ENCODE measurements around the gene MMAB.

MMAB gene

DNA sequence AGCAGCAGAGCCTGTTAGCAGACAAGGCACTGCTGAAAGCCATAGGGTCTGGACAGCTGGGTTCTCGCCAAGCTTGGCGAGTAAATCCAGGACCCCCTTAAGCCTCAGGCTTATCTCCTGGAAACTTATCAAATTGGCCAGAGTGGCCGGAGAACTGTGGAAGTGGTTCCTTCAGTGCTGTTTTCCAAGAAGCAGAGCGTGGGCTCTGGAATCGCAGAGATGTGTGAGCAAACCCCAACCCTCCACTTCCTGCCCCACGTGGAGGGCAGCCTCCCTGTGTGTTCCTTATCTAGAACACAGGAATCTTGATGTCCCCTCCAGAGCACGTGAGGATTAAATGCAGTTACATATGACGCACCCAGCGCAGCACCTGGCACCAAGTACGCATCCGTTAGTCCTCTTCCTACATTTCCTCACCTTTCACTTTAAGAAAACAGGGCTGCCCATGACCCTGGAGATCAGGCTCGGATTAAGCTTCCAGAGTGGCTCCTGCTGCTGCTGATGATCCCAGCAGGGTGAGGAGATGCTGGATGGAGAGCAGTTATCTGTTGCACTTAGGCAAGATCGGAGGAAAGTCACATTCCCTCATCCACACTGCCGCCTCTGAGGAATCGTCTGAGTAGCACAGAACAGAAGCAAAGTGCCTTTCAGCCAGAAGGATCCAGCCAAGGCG is 35.0 kb downstream of the MMAB start:
- no peak for DNase-seq (ENCODE audit: low spot score)

DNA sequence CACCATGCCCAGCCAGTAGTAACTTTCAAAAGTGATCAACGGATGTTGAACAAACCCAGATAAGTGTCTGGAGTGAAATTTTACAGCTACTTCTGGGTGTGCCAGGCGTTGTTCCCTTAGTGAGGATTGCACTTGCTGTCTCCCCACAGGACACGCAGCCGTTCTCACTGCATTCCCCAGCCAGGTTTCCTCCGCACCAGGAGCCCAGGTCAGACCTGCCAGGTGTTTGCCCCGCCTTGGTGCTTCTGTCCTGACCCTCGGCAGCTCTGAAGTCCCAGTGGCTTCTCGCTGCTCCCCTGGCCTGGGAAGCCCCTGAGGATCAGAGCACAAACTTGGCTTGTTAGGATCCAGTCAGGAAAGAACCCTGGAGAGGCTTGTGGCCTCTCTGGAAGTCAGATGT is 36.2 kb downstream of the MMAB start:
- DNase-seq (ENCODE audit: low spot score), result no peak

DNA sequence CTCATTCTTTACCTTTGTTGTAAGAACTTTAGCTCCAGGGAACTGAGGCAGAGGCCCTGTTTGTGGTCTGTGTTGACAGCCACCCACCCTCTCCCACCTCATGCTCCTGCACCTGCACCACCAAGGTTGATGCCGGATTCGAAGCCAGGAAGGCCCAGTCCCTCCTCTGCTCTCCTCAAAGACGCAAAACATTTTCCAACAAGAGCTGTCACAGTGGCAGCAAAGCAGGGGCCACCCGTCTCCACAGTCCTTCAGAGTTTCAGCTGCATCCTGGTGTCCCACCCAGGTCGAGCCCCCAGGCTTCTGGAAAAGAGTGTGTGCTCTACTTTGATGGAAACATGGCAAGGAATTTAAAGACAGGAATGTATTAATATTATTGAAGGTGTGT is 37.4 kb downstream of the MMAB start:
- no peak for DNase-seq (ENCODE audit: low spot score)

DNA sequence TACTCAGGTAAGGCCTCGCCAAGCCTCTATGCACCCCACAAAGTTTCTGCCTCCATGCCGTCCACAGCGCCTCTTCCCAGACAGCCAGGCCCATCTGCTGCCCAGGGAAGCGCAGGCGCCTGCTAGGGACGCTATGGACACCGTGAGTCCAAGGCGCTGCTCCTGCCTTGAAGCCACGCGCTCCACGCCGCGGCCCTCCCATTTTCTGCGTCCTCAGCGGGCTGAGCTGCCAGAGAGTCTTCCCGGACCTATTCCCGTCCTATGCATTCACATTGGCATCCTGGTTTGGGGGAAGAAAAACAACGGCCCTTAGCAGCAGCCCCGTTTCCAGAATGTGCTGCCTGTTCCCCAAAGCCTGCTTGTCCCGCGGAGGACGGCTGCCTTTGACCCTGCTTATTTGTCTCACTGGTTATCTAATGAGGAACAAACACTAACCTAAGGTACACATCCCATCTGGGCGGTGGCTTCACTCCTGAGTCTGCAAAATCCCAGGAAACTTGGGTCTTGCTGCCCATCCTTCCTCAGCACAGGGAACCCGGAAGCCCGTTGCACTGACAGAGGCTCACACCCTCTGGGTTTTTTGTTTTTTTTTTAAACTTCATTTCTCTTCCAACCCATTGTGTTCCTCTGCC is 38.0 kb downstream of the MMAB start:
- no peak for DNase-seq (ENCODE audit: low spot score)

DNA sequence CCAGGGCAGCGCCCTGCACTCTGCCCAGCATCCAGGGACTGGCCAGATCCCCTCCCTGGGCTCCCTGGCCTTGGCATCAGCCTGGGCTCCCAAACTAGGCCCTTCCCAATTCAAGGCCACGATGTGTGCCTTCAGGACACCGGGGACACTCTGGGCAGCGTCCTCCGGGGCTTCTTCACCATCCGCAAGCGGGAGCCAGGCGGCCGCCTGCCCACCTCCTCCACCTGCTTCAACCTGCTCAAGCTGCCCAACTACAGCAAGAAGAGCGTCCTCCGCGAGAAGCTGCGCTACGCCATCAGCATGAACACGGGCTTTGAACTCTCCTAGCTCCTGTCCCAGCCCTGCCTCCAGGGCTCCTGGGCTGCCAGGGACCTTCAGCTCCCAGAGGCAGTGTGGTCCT is 38.8 kb downstream of the MMAB start:
- no peak for DNase-seq (ENCODE audit: low spot score)

DNA sequence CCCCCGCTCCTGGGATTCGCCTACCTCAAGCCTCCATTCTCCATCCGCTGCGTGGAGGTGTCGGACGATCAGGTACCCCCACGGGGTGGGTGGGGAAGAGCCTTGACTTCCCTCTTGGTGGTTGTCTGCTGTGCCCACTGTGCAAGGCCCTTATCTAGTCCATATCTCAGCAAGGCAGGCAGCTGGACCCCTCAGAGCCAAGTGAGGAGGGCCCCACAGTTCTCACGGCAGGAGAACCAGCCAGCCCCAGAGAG is 39.9 kb downstream of the MMAB start:
- no peak for DNase-seq (ENCODE audit: low spot score)

DNA sequence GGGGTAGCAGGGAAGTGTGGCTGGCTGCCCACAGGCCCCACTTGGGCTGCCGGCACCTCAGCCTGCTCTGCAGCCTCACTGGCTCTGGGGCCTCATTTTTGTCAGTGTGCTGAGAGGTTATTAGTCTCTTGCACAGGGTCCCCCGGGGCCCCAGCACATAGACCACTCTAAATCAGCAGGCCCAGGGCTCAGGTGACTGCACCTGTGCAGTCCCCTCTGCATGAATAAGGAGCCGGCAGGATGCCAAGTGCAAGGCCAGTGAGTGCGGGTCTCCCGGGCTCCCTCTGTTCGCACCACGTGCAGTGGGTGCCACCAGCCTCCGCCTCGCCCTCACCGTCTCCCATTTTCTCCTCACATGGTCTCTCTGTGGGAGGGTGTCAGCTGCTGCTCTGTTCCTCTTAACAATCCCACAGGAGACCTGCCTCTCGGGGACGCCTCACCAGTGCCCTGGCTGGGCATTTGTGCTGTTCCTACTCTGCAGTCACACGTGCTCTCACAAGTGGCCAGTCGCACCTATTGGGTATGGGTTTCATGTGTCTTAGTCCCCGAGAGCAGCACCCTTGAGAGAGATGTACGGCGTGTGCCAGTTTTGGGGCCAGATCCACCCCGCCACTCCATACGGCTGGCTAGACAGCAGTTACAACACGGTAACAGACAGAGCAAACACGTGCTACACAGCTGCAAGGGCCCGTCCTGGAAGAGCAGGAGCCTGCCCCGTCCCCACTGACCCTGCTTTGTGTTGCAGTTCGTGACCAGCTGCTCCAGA is 40.4 kb downstream of the MMAB start:
- no peak for DNase-seq (ENCODE audit: low spot score)

DNA sequence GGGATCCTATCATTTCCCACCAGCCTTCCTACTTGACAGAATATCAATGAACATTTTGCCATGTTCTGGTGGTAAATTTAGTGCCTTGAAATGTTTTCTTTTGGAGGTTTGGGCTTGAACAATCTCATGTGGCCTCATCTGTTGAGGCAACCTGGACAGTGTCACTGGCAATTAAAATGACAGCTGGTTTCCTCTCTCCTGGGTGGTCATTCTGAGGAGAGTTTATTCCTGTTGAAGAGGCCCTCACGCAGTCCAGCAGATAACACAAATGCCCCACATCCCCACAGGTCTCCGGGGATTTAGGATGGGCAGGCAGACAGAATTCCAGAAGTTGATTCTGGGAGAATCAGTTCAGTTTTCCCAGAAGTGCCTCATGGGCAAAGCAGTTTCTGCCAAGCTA is 41.9 kb downstream of the MMAB start:
- DNase-seq (ENCODE audit: low spot score), result no peak

DNA sequence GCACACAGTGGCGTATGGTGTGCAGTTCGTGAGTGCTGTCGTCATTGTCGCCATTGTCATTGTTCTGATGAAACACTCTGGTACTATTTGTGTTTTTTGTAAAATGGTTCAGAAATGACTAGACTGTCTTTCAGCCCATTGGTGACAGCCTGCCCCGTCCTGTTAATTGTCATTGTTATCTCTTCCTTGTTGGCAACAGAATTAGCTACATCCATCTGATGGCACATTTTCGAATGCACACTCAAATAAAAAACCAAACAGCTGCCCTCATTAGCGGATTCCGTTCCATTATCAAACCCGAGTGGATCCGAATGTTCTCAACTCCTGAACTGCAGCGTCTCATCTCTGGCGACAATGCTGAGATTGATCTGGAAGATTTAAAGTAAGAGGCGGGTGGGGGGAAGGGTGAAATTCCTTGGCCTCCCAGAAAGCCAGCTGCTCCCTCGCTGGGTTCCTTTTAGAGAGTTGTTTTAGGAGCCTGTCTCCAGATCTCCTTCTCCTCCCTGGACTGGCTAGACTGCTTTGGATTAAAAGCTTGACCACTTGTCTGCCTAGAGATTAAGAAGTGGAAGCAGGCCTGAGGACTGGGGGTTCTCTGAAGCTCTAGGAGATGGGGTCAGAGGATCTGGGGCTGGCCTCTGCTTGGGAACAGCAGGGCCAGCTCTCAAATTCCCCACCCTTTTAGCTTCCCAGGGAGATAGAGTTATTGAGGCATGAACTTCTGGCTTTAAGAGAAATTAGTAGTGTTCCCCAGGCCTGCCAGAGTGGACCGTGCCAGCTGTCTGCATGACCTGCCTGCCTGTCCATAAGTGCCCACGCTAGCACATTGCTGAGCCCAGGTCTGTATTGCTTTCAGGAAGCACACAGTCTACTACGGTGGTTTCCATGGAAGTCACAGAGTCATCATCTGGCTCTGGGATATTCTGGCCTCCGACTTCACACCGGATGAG is 43.3 kb downstream of the MMAB start:
- peak; percentile 49 for DNase-seq (ENCODE audit: low spot score)

DNA sequence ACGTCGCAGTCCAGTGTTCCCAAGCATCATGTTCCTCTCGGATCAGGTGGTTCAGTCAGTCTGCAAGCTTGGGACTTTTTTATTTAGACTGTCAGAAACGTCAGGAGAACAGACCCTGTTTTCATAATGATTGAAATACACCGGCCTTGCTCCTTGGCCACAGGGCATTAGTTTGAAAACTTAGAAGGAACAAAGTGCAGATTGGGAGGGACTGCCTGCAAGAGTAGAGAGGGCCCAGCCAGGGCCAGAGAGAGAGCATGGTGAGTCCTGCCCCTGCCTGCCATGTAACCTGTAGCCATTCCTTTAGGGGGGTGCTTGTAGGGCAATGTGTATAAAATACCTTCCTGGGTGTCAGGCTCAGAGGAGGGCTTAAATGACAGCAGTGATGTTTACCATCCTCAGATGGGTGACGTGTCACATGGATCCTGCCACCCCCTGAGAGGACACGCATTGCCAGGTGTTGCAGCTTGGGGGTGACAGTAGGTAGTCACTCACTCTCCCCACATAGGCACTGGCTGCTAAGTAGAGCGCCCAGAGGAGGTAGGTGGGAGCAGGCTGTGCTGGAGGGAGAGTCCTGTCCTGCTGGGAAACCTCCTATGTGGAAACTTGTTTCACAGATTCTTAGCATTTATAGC is 45.7 kb downstream of the MMAB start:
- no peak for DNase-seq (ENCODE audit: low spot score)

DNA sequence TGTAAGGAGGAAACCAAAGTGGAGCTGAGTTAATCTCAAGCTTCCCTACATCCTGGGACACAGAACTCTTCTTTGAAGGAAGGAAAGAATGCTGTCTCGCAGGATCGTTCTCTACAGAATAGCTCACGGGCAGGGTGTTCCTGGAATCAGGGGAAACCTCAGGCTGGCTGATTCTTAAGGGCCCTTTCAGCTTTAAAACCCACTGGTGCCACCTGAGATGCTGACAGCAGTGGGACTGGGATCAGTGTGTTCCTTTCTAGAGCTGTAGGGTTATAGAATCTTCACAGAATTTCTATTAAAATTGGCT is 48.1 kb downstream of the MMAB start:
- DNase-seq (ENCODE audit: low spot score), result no peak

DNA sequence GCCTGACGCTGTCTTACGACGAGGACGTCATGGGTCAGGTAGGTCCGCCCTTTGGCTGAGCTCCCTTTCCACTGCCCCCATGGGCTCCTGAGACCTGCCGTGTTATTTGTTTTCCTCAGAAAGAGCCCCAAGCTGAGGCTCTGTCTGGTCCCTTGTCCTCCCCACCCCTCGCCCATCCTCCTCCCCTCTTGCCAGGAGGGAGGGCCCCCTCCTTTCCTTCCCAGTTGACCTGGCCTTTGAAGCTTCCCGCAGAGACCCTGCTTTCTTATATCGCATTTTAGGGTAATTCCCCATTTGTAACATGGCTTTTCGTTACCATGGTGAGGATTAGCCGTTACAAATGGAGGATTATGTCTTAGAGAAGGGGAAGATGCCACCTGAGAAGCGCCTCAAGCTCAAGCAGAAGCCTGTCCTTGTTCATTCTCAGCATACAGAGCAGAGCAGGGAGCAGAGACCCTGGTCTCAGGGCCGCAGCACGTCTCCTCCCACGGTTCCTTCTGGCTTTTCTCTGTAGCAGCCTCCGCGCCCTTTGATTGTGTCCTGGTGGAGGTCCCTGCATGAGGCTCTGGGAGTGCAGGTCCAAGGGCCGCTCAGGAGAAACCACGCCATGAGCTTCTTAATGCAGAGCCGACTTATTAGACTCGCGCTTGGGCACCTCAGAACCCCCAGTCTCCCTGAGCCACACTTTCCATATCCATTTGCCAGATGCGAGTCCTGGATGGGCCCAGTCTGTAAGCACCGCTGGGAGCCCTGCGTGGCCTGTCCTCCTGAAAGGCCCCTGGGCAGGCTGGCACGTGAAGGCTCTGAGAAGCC is 48.6 kb downstream of the MMAB start:
- no peak for DNase-seq (ENCODE audit: low spot score)

DNA sequence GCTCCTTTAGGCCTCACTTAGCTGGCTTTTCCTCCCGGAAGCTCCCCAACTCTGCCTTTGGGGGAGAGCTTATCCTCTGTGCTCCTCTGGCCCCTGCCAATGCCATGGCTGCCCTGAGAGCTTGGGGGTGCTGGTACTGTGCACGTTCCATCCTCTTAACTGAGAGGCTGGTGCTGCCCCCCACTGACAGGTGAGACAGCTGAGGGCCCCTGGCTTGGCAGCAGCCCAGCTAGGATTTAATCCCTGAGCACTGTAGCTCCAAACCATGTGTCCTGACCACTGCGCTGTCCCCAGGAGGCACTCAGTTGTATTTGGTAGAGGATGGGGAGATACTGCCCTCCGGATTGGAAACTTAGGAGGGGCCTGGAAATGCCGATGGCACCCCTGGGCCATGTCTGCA is 49.8 kb downstream of the MMAB start:
- no peak for DNase-seq (ENCODE audit: low spot score)

DNA sequence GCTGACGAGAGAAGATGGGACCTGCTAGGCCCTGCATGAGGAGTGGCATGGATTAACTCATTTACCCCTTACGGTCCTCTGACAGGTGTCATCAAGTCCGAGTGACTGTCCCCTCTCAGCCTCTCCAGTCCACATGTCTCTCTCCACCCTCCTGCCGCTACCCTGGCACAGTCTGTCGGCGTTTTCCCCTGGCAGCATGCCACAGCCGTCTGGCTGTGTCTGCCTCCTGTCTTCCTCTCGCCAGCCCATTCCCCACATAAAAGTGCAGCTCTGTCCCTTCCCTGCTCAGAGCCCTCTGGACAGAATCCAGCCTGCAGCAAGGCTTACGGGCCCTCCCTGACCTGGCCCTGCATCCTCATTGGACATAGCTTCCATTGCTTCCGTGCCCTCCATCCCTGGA is 50.2 kb downstream of the MMAB start:
- DNase-seq (ENCODE audit: low spot score), result peak; percentile 42

DNA sequence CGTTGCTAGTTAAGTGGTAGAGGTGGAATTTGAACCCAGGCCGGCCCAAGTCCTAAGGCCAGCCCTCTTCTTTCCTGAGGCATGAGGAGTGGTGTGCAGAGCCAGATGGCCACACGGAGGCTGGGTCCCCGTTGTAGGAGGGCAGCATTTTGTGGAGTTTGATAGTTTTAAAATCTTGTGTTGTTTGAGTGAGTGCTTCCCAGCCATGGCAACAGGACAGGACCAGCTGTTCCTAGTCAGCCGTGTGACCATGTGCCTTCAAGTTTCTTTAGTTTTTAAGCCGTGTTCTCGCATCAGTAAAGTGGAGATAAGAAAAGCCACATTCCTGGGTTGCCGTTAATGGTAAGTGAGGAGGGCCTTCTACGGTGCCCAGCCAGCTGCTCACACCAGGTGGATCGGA is 51.5 kb downstream of the MMAB start:
- DNase-seq (ENCODE audit: low spot score), result no peak

DNA sequence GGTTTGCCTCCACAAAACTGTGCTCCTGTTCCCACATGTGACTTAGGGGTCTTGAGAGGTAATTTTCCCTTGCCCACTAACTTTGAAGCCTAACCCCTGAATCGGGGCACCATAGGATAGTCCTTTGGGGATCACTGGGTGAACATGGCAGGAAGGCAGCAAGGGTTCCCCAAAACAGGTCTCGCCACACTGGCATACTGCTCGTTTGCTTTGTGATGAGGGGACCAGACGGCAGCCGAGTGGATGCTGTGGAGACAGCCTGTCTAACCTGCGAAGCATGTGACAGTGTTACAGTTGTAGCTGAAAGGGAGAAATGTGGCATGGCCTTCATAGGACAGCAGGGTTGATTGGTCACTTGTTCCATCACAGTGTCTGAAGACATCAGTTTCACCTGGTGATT is 53.5 kb downstream of the MMAB start:
- DNase-seq (ENCODE audit: low spot score), result no peak

DNA sequence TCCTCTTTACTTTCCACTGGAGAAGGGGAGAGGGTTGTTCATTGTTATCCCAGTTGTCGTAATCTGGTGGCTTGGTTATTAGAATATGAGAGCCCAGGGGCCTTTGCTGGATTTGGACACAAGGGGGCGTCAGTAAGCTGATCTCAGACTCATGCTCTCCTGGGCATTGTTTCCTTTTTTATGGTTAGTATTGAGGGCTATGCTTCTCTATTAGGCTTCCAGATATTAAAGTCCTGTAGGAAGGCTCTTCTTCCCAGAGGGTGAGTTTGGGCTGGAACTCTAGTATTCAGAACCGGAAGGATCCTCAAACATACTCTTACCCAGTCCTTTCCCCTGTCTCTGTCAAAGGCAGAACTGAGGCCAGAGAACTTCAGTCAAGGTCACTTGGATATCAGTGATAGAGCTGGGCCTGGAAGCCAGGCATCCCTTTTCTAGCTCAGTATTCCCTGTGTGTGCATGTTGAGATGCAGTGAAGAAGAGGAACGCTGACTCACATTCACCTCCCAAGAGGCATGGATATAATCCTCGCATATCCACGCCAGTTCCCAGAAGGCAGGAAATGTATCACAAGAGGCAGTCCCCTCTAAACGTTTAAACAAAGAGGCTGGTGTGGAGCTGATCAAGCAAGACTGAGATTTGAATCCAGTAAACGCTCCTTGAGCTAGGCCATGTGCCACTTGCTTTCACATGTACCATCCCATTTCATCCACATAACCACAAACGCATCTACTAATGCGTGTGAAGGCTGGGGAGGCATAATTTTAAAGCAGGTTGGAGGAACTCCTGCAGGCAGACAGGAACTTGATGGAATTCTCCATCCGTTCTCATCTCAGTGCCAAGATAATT is 54.3 kb downstream of the MMAB start:
- peak; percentile 87 for DNase-seq (ENCODE audit: low spot score)

DNA sequence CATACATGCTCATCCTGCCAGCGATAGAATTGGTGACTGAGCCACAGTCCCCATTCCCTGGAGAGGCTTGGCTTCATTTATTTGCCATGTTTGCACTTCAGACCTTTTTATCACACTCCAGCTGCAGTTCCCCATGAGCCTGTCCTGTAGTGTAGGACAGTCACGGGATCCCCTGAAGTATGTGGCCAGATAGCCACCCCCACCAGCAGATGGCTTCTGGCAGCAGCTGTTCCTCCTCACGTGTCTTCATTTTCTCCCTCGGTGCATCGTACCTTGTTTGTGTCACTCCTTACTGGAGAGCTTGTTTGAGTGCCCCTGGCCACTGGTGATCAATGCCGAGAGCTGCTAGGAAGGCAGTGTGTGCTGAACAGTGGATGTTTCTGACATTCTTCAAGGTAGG is 55.7 kb downstream of the MMAB start:
- no peak for DNase-seq (ENCODE audit: low spot score)

DNA sequence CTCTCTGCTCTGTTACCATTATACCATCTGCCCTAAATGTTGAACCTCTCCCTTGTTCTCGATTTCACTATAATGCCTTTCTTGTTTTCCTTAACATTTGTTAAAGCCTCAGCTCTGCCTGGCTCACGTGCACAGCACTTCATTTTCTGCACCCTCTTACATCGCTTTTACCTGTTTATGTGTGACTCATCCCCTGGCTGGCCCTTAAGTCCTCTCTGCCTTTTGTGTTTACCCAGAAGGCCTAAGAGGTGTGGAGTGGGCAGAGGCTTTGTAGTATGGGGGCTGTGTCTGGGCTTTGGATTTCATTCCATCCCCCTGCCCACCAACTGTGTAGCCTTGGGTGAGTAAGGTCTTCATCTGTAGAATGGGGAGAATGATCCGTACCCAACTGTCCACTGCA is 59.3 kb downstream of the MMAB start:
- DNase-seq (ENCODE audit: low spot score), result no peak

DNA sequence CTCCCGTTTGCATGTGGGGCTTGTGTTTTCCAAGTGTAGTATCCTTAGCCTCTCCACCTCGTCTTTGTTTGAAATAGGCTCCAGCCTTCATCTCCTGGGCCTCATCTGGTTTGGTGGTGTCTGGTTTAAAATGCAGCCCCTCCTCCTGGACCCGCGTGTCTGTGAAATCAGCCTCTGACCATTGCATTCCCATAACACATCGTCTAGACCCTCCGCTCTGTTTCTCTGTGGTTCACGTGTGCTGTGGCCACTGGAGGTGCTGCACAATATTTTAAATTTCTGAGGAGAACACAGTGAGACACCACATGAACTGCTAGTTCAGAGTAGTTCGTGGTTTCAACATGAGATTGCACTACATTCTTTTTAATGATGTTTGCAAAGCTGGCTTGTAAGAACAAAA is 60.3 kb downstream of the MMAB start:
- DNase-seq (ENCODE audit: low spot score), result no peak

DNA sequence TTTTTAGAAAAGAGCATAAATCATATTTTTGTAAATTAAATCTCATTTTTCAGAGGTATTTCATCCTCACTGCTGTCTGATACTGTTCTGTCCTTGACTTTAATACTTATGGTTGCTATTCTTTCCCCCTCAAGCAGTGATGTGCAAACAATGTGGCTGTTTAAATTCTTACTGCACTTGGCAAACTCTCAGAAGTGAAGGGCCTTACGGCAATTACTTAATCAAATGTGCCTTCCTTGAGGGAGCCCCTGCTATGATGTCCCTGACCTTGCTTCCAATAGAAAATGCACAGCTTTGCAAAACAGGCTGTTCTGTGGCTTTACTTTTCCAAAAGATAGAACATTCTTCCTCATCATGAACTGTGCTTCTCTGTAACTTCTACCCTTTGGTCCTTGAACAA is 60.7 kb downstream of the MMAB start:
- DNase-seq (ENCODE audit: low spot score), result no peak

Data from pons (tissue), 1 donor.